Lower lobe of right lung (tissue), 2 donors: Measurements from ENCODE around the gene SLC10A2. TPM values are rescaled to one million over a fixed set of nuclear protein-coding genes. Genes with fewer than 3 reads are reported as not detected.

Source experiments
- ATAC-seq, 2 donors: fragments of 200-7000 bp; cut with Tn5 transposase; one replicate each; pipeline ENCODE4 v1.9.1; 2020 to 2022; ENCODE audit warnings: mild to moderate bottlenecking in 2 of 2, moderate library complexity in 2 of 2
- DNase-seq: peaks from one replicate; pipeline ENCODE4 v3.0.0-alpha.2; 2020
- H3K27ac ChIP-seq: fragments of 200-600 bp; one replicate; pipeline ENCODE4 v1.8.0; 2022
- H3K27me3 ChIP-seq: fragments of 200-600 bp; one replicate; pipeline ENCODE4 v1.8.0; 2022; ENCODE audit warnings: low read depth
- H3K36me3 ChIP-seq: fragments of 200-600 bp; one replicate; pipeline ENCODE4 v1.8.0; 2022; ENCODE audit warnings: mild to moderate bottlenecking
- H3K4me1 ChIP-seq: fragments of 200-600 bp; one replicate; pipeline ENCODE4 v1.8.0; 2022
- H3K4me3 ChIP-seq: fragments of 200-600 bp; one replicate; pipeline ENCODE4 v1.8.0; 2022; ENCODE audit warnings: mild to moderate bottlenecking
- H3K9me3 ChIP-seq: fragments of 200-600 bp; one replicate; pipeline ENCODE4 v1.8.0; 2022
- CTCF ChIP-seq: fragments of 200-600 bp; IDR thresholded peaks from one replicate; pipeline ENCODE4 v1.8.0; 2022; ENCODE audit warnings: antibody characterized with exemption, mild to moderate bottlenecking
- intact Hi-C: fragments of 100-400 bp; cut with DNase I; formaldehyde crosslinking; loops from one replicate; pipeline ENCODE4 v1.11.0; 2022
- total RNA-seq: library from RNA; stranded (reverse); fragmentation: NEBNext Ultra II Directional; extraction: Animal tissue kit (Norgen Biotek cat#: 25700); gene quantifications from one replicate; pipeline ENCODE4 v1.2.1, GENCODE V29; 2021
- donor health status: DM: no; HTN: yes; CAD: no; lungs with severe emphysema.

Gene SLC10A2
- total RNA-seq, 1 donor from 2014 or later, result not detected

- no peak overlapping the region for H3K4me3 ChIP-seq
- no peaks in the 10 kb centered on the region for H3K27me3 ChIP-seq
- ATAC-seq, result peak in 1 of 2 donors; percentile 9
- no peak overlapping the region for H3K27ac ChIP-seq
- intact Hi-C loops, result no loop called here
- no peaks in the 10 kb centered on the region for H3K4me1 ChIP-seq
- no peaks in the 10 kb centered on the region for H3K36me3 ChIP-seq
- no peaks in the 10 kb centered on the region for H3K9me3 ChIP-seq
- no peak for TF ChIP-seq CTCF
- DNase-seq, result no peak
These were observed 63.9 kb downstream of the SLC10A2 start for GRCh38 chr13:103002279-103002678.

GRCh38 chr13:103000157-103000556 is 66.1 kb downstream of the SLC10A2 start:
- TF ChIP-seq CTCF, result no peak
- Histone ChIP-seq H3K36me3 (no peaks in the 10 kb centered on the region), H3K4me1 (no peaks in the 10 kb centered on the region), H3K4me3 (no peak overlapping the region), H3K27me3 (no peaks in the 10 kb centered on the region), H3K27ac (no peak overlapping the region), H3K9me3 (no peaks in the 10 kb centered on the region)
- intact Hi-C loops, result no loop called here
- DNase-seq (no peak), ATAC-seq (no peak)

- no peak overlapping the region for H3K4me3 ChIP-seq
- ATAC-seq (no peak), DNase-seq (no peak)
- H3K27me3 ChIP-seq, result no peaks in the 10 kb centered on the region
- H3K9me3 ChIP-seq, result no peaks in the 10 kb centered on the region
- TF ChIP-seq CTCF, result no peak
- no peaks in the 10 kb centered on the region for H3K4me1 ChIP-seq
- no peak overlapping the region for H3K27ac ChIP-seq
- no peaks in the 10 kb centered on the region for H3K36me3 ChIP-seq
- intact Hi-C loops, result no loop called here
These were observed 66.7 kb downstream of the SLC10A2 start for GRCh38 chr13:102999499-102999898.

Other genes starting within 250 kb of the SLC10A2 start
- 51.3 TPM for gene ERCC5, start 220.4 kb downstream of the SLC10A2 start, total RNA-seq